Measurements from ENCODE around the gene CELF3. TPM values are rescaled to one million over a fixed set of nuclear protein-coding genes. Genes with fewer than 3 reads are reported as not detected.

The CELF3 gene
- total RNA-seq, 3 donors from 2014 or later = not detected

- Mint-ChIP-seq H3K36me3 (ENCODE audit: insufficient read depth) (no peaks in the 10 kb centered on the region), H3K27me3 (ENCODE audit: low read depth) (peaks cover 43% of the 10 kb centered on the region), H3K9me3 (no peaks in the 10 kb centered on the region), H3K4me3 (no peak overlapping the region), H3K4me1 (ENCODE audit: low read depth) (peaks cover 9% of the 10 kb centered on the region)
- ATAC-seq = no peak
- no peak for DNase-seq
These were observed 2.7 kb downstream of the CELF3 start for GRCh38 chr1:151713874-151714273.

DNA sequence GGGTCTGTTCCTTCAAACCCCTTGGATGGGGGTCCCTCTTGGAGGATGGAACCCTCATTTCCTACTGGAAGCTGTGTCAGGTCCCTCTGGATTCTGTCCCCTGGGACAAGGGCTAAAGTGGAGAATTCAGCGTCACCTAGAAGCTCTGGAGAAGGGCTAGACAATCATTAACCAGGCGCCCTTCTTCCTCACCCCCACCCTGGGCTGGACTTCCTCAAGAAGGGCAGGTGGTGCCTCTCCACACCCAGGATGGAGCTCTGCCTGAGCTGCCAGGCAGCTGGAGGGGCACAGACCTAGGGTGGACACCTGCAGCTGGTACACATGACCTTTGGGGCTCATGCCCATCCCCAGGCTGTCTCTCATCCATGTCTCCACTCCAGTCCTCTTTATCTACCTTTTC lies 3.6 kb downstream of the CELF3 start:
- Mint-ChIP-seq H3K27me3 (ENCODE audit: low read depth) (peaks cover 38% of the 10 kb centered on the region), H3K4me1 (ENCODE audit: low read depth) (peaks cover 9% of the 10 kb centered on the region), H3K36me3 (ENCODE audit: insufficient read depth) (no peaks in the 10 kb centered on the region), H3K9me3 (no peaks in the 10 kb centered on the region), H3K4me3 (no peak overlapping the region)
- no peak for DNase-seq
- no peak for ATAC-seq

DNA sequence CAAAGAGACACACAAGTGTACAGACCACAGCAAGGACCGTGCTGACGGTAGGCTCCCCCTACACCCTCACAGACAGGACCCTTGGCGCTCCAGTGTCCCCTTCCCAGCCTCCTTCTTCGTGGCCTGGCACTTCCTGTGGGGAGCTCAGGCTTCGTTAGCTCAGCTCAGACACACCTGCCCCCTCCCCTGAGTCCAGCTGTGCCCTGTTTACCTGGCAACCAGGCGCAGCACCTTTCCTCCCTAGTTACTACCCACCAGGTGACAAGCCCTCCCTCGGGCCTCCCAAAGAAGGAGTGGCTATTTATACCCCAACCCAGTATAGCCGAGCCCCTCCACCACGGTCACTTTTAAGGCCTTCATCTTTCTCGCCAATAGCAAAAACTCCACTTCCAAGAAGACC lies 4.7 kb downstream of the CELF3 start:
- peaks cover 28% of the 10 kb centered on the region for H3K27me3 Mint-ChIP-seq (ENCODE audit: low read depth)

DNA sequence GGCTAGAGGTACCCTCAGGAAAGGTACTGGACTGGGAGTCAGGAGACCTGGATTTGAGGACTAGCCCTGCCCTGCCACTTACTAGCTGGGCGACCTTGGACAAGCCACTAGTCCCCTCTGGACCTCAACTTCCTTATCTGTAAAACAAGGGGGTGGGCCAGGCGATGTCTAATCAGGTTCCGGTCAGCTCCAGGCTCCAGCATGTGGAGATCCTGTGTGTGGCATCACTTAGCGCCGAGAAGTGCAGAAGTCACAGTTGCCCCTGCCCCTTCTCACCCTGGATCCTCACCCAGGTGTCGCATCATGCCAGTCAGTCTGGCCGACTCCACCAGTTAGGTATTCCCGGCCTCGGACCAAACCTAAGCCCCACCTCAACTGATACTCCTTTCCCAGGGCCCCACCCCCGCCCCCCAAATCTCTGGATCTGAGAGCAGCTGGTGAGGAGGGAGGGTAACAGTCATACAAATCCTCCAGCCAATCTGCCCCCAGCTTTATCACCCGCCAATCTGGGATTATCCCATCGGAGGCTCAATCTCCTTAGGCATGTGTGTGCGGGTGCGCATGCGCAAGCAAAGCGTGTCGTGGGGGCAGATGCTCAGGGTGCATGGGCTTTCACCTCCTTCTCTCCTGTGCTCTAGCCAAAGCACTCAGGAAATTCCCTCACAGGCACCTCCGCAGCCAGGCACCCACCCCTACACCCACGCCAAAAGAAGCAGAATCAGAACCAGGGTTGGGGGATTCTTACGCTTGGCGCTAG lies 5.4 kb downstream of the CELF3 start:
- H3K4me3 Mint-ChIP-seq = no peak overlapping the region
- peaks cover 24% of the 10 kb centered on the region for H3K27me3 Mint-ChIP-seq (ENCODE audit: low read depth)
- no peaks in the 10 kb centered on the region for H3K4me1 Mint-ChIP-seq (ENCODE audit: low read depth)
- DNase-seq (no peak), ATAC-seq (no peak)
- H3K9me3 Mint-ChIP-seq = no peaks in the 10 kb centered on the region
- no peaks in the 10 kb centered on the region for H3K36me3 Mint-ChIP-seq (ENCODE audit: insufficient read depth)

More for the DNA sequence above, 4.7 kb downstream of the CELF3 start:
- no peaks in the 10 kb centered on the region for H3K36me3 Mint-ChIP-seq (ENCODE audit: insufficient read depth)
- no peak overlapping the region for H3K4me3 Mint-ChIP-seq
- DNase-seq = no peak
- H3K9me3 Mint-ChIP-seq = no peaks in the 10 kb centered on the region
- H3K4me1 Mint-ChIP-seq (ENCODE audit: low read depth) = peaks cover 2% of the 10 kb centered on the region
- no peak for ATAC-seq

GRCh38 chr1:151710187-151710840 lies 6.3 kb downstream of the CELF3 start:
- Mint-ChIP-seq H3K4me3 (no peak overlapping the region), H3K4me1 (ENCODE audit: low read depth) (peaks cover 2% of the 10 kb centered on the region), H3K9me3 (no peaks in the 10 kb centered on the region), H3K36me3 (ENCODE audit: insufficient read depth) (no peaks in the 10 kb centered on the region), H3K27me3 (ENCODE audit: low read depth) (peaks cover 15% of the 10 kb centered on the region)
- DNase-seq (peak; percentile 39), ATAC-seq (no peak)

DNA sequence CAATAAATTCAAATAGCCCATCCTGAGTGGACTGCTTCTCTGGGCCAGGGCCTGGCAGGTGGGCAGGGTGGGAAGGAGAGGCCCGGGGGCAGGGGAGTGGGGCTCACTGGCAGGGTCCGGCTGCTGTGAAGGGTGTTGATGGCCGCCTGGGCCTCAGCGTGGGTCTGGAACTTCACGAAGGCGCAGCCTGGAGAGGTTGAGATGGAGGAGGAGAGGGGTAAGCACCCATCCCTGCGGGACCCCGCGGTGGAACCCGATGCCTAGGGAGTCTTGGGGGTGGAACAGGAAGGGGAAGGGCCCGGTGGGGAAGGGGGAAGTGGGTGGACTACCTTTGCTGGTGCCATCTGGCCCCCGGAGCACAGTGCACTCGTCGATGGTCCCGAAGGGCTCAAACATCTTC lies 7.7 kb downstream of the CELF3 start:
- H3K27me3 Mint-ChIP-seq (ENCODE audit: low read depth) = peaks cover 3% of the 10 kb centered on the region
- H3K36me3 Mint-ChIP-seq (ENCODE audit: insufficient read depth) = no peaks in the 10 kb centered on the region
- no peak overlapping the region for H3K4me3 Mint-ChIP-seq
- peaks cover 2% of the 10 kb centered on the region for H3K4me1 Mint-ChIP-seq (ENCODE audit: low read depth)
- ATAC-seq = no peak
- no peaks in the 10 kb centered on the region for H3K9me3 Mint-ChIP-seq
- no peak for DNase-seq

DNA sequence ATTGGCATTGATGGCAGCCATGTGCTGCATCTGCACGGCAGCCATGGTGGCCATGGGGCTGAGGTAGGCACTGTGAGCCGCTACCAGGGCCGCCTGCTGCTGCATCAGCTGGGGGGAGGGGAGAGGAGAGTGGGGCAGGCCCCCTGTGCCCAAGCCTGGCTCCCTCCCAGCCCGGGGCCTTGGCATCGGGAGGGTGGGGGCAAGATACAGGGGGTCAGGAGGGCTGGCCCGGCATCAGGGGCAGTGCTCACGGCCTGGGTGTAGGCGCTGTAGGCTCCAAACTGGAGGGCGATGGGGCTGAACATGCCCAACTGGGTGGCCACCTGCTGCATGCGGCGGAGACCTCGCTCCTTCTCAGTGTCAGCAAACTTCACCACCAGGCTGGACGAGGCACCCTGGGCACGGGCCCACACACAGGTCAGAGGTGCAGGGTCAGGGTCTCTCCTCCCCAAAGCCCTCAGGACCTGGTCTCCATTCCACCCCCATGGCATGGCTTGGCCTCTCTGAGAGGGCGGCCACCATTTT lies 9.0 kb downstream of the CELF3 start:
- Mint-ChIP-seq H3K9me3 (no peaks in the 10 kb centered on the region), H3K4me3 (no peak overlapping the region), H3K4me1 (ENCODE audit: low read depth) (peaks cover 4% of the 10 kb centered on the region), H3K36me3 (ENCODE audit: insufficient read depth) (no peaks in the 10 kb centered on the region), H3K27me3 (ENCODE audit: low read depth) (no peaks in the 10 kb centered on the region)
- no peak for DNase-seq
- no peak for ATAC-seq

GRCh38 chr1:151706464-151707415 lies 9.9 kb downstream of the CELF3 start:
- ATAC-seq = no peak
- Mint-ChIP-seq H3K36me3 (ENCODE audit: insufficient read depth) (no peaks in the 10 kb centered on the region), H3K27me3 (ENCODE audit: low read depth) (no peaks in the 10 kb centered on the region), H3K9me3 (no peaks in the 10 kb centered on the region), H3K4me3 (no peak overlapping the region), H3K4me1 (ENCODE audit: low read depth) (peaks cover 4% of the 10 kb centered on the region)
- DNase-seq = no peak

DNA sequence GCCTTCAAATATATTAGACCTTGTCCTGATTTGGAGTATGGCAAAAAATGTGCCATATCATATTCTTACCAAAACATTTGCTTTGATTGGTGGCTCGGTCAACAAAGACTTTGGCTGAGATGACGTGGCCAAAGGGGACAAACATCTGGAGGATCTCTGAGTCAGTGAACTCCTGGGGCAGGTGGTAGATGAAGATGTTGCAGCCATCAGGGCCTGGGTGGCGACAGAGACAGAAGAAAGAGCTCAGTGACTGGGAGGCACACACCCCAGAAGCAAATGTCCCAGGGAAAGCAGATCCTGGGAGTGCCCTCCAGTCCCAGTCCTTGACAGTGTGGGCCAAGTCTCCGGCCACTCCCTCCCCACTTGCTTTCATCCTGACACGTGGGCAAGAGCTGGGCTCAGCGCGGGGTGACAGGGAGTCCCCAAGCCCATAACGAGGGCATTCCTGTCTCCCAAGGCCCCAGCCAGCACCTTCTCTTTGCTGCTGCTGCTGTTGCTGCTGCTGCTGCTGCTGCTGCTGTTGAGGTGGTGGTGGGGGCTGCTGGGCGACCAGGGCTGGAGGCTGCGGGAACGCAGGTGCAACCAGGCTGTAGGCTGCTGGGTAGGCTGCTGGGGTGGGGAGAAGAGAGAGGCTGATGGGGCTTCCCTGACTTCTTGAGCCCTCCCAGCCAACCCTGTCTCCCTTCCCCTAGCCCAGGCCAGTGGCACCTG lies 10.7 kb downstream of the CELF3 start:
- no peaks in the 10 kb centered on the region for H3K27me3 Mint-ChIP-seq (ENCODE audit: low read depth)
- ATAC-seq (no peak), DNase-seq (no peak)
- H3K4me3 Mint-ChIP-seq = no peak overlapping the region
- H3K9me3 Mint-ChIP-seq = no peaks in the 10 kb centered on the region
- peaks cover 2% of the 10 kb centered on the region for H3K36me3 Mint-ChIP-seq (ENCODE audit: insufficient read depth)
- peaks cover 4% of the 10 kb centered on the region for H3K4me1 Mint-ChIP-seq (ENCODE audit: low read depth)

GRCh38 chr1:151705146-151705545 lies 11.5 kb downstream of the CELF3 start:
- DNase-seq (no peak), ATAC-seq (no peak)
- Mint-ChIP-seq H3K4me3 (no peak overlapping the region), H3K36me3 (ENCODE audit: insufficient read depth) (peaks cover 9% of the 10 kb centered on the region), H3K4me1 (ENCODE audit: low read depth) (peaks cover 4% of the 10 kb centered on the region), H3K27me3 (ENCODE audit: low read depth) (no peaks in the 10 kb centered on the region), H3K9me3 (no peaks in the 10 kb centered on the region)

DNA sequence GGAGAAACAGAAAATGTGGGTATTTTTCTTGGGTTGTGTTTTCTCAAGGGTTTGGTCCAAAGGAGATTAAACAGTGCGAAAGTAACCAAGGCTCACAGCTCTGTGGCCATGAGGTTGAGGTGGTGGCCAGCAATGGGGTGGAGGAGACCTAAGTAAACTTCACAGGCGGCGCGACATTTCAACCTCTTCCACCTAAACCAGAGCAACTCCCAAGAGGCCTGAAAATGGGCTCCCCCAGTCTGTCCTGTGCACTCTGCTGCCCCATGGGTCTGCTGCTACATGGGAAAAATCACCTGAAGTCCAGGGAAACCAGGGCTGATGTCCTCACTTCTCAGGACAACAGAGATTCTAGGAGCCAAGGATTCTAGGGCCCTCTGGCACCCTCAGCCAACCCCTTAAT lies 12.4 kb downstream of the CELF3 start:
- Mint-ChIP-seq H3K4me1 (ENCODE audit: low read depth) (peaks cover 4% of the 10 kb centered on the region), H3K36me3 (ENCODE audit: insufficient read depth) (peaks cover 14% of the 10 kb centered on the region), H3K4me3 (no peak overlapping the region), H3K9me3 (no peaks in the 10 kb centered on the region), H3K27me3 (ENCODE audit: low read depth) (no peaks in the 10 kb centered on the region)
- DNase-seq (no peak), ATAC-seq (no peak)

DNA sequence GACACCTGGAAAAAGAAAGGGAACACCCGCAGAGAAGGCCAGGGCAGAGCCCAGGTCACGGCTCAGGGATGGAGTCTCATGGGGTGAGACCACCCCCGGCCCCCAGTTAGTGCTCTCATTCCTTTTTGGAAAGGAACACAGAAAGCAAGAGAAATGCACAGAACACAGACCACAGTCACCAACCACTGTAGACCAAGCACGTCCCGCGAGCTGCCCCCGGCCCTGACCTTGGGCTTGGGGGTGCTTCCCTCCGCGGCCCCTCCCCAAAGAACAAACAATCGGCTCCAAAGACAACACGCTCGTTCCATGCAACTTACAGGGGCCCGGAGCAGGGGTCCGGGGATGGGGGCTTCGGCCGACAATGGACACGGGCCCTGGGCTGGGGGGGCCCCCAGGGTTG lies 12.8 kb downstream of the CELF3 start:
- DNase-seq (no peak), ATAC-seq (no peak)
- Mint-ChIP-seq H3K27me3 (ENCODE audit: low read depth) (no peaks in the 10 kb centered on the region), H3K9me3 (no peaks in the 10 kb centered on the region), H3K36me3 (ENCODE audit: insufficient read depth) (peaks cover 14% of the 10 kb centered on the region), H3K4me1 (ENCODE audit: low read depth) (peaks cover 4% of the 10 kb centered on the region), H3K4me3 (no peak overlapping the region)

GRCh38 chr1:151702936-151703335 lies 13.7 kb downstream of the CELF3 start:
- no peak overlapping the region for H3K4me3 Mint-ChIP-seq
- no peaks in the 10 kb centered on the region for H3K9me3 Mint-ChIP-seq
- DNase-seq (no peak), ATAC-seq (no peak)
- peaks cover 17% of the 10 kb centered on the region for H3K36me3 Mint-ChIP-seq (ENCODE audit: insufficient read depth)
- H3K4me1 Mint-ChIP-seq (ENCODE audit: low read depth) = peaks cover 4% of the 10 kb centered on the region
- H3K27me3 Mint-ChIP-seq (ENCODE audit: low read depth) = no peaks in the 10 kb centered on the region

- Mint-ChIP-seq H3K27me3 (ENCODE audit: low read depth) (no peaks in the 10 kb centered on the region), H3K9me3 (no peaks in the 10 kb centered on the region), H3K36me3 (ENCODE audit: insufficient read depth) (peaks cover 21% of the 10 kb centered on the region), H3K4me3 (no peak overlapping the region), H3K4me1 (ENCODE audit: low read depth) (peaks cover 4% of the 10 kb centered on the region)
- ATAC-seq = no peak
- no peak for DNase-seq
These were observed 15.1 kb downstream of the CELF3 start for GRCh38 chr1:151701515-151701914.

All from activated T-cell treated with anti-CD3 and anti-CD28 coated beads, Interleukin-2, amount 50 U/mL, for 4 hours (primary cell).